Stimulated activated CD8-positive, alpha-beta memory T cell treated with anti-CD3 and anti-CD28 coated beads, Interleukin-4, amount 100 ng/mL, for 24 hours (primary cell): ENCODE results near the gene CFAP410.
"Not testable (repeated sequence)": the region's sequence is repeated elsewhere in the genome, so short reads cannot be mapped to it uniquely, and the experiment has no call there.

ENCODE experiments used
- DNase-seq: peaks from one replicate; pipeline ENCODE4 v3.0.0-alpha.2; 2020; ENCODE audit warnings: low read depth

CFAP410 gene

DNA sequence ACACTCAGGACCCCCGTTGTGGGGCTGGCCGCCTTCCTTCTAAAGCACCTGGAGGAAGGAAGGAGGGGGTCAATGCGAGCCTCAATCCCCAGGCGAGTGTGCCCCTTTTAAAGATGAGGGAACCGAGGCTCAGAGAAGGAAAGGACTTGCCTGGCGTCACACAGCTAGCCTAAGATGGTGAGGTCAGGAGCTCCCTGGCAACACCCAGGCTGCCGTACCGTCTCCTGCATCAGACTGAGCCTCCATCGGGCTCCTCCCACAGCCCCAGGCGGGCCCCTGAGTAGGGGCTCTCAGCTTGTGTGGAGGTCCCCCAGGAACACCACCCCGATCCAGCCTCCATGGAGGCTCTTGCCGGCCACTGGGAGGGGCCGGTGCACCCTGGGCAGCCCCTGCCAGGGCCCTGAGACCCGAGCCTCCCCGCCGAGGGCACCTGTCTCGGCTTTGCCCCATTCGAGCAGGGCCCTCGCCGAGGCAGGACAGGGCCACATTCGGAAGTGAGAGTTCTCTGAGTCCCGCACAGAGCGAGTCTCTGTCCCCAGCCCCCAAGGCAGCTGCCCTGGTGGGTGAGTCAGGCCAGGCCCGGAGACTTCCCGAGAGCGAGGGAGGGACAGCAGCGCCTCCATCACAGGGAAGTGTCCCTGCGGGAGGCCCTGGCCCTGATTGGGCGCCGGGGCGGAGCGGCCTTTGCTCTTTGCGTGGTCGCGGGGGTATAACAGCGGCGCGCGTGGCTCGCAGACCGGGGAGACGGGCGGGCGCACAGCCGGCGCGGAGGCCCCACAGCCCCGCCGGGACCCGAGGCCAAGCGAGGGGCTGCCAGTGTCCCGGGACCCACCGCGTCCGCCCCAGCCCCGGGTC lies 53.8 kb downstream of the CFAP410 start, which contains the start of gene AIRE:
AIRE (plus strand) TSS at position 739 of the 855 bp plus-strand sequence. CDS start 131 bp downstream, outside the sequence.
- no peak for DNase-seq

DNA sequence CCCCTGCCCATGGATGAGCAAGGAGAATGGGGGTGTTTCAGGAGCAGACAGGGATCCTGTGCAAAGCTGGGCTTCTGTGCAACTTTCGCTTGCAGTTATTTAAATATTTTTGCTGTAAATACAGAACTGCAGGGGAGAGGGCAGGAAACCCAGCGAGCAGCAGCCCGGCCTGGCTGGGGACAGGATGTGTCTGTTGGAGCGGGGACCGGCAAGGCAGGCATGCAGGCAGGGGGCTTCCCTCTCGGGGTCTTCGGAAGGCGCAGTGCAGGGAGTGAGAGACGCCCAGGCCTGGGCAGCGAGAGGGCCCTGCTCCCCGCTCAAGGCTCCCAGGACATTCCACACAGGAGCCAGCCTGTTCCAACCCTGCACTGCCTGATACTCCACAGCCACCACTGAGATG lies 55.2 kb downstream of the CFAP410 start:
- no peak for DNase-seq

DNA sequence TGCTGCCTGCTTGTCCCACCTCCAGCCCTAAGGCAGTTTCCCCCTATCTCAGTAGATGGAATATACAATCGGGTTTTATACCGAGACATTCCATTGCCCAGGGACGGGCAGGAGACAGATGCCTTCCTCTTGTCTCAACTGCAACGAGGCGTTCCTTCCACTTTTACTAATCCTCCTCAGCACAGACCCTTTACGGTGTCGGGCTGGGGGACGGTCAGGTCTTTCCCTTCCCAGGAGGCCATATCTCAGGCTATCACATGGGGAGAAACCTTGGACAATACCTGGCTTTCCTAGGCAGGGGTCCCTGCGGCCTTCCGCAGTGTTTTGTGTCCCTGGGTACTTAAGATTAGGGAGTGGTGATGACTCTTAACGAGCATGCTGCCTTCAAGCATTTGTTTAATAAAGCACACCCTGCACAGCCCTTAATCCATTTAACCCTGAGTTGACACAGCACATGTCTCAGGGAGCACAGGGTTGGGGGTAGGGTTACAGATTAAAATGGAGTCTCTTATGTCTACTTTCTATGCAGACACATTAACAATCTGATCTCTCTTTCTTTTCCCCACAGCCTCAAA lies 55.9 kb downstream of the CFAP410 start:
- not testable (repeated sequence) for DNase-seq

DNA sequence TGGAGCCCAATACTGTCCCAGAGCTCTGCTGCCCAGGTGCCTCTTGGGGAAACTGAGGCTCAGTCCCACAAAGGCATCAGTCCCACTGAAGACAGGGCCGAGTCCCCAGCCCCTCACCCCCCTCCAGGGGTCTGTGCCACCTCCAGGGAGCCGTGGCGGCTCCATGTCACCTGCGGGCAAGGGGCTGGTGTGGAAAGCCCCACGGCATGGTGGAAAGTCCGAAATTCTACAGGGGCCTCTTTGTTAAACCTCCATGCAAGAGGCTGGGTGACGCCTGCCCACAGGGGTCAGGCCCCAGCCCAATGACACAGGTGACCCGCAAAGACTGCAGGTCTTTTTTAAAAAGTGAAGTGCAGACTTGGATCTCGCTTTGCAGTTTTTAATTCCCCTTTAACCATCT lies 56.8 kb downstream of the CFAP410 start:
- DNase-seq = no peak

DNA sequence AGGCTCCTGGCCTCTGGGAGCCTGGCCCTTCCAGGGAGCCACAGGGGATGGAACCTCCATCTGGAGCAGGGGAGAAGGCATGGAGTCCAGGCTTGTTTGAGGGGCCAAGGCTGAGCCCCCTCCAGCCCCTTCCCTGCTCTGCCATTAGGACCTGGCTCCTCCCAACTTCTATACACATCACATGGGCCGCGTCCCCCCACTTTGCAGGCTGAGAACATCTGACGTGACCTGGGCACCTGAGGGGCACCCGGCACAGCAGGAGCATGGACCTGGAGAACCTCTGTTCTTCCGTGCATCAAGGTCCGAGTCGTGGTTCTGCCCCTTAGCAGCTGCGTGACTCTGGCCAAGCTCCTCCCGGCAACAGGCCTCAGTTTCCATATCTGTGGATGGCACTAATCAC lies 57.4 kb downstream of the CFAP410 start:
- DNase-seq = no peak

DNA sequence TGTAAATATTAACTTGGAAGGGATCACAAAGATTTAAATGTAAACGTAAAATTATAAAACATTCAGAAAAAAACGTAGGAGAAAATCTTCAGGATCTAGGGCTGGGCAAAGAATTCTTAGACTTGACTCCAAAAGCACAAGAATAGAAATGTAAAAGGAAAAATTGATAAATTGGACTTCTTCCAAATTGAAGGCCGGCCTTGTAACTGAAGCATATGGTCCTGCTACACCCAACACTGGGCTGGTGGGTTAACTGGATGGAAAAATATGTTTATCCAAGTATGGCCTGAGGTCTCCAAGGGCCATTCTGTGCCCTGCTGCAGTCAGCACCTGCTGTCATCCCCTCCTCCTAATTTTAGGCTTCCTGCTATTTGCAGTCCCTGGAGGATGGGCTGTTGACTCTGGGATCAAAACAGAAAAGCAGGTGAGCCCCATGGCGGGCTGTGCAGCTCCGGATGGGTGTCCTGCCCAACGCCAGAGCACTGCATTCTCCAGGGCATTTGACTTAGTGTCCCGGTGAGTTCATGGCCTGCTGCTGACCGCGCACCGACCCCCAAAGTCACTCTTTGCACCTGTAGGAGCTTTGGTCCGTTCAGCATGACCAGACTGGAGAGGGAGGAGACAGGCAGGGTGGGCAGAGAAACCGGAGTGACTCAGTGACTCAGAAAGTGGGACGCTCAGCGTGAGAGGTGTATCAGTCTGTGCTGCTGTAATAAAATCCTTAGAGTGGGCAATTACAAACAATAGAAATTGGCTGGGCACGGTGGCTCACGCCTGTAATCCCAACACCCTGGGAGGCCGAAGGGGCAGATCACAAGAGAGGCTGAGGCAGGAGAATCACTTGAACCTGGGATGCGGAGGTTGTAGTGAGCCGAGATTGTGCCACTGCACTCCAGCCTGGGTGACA lies 59.6 kb downstream of the CFAP410 start:
- no peak for DNase-seq
